NCI-H524 treated with DMSO at 0.1 percent for 48 hours (cell line): ENCODE data around the gene EIPR1.
A peak's percentile ranks its signal among the peaks of the same experiment; 100 is the strongest.

Source experiments
- DNase-seq: peaks from one replicate; lab custom pipeline; 2025; lab: John Stamatoyannopoulos, UW

Gene EIPR1

GRCh38 chr2:3324036-3324386, 53.6 kb downstream of the EIPR1 start:
- no peak for DNase-seq

GRCh38 chr2:3323360-3324035, 54.1 kb downstream of the EIPR1 start:
- no peak for DNase-seq

GRCh38 chr2:3322311-3322970, 55.2 kb downstream of the EIPR1 start:
- DNase-seq, result no peak

- DNase-seq, result no peak
These were observed 55.8 kb downstream of the EIPR1 start for GRCh38 chr2:3321825-3322224.

- no peak for DNase-seq
These were observed 56.6 kb downstream of the EIPR1 start for GRCh38 chr2:3320910-3321605.

- no peak for DNase-seq
These were observed 57.7 kb downstream of the EIPR1 start for GRCh38 chr2:3319745-3320566.

GRCh38 chr2:3319134-3319533, 58.5 kb downstream of the EIPR1 start:
- DNase-seq, result no peak

- no peak for DNase-seq
These were observed 59.6 kb downstream of the EIPR1 start for GRCh38 chr2:3317871-3318590.

- DNase-seq, result no peak
These were observed 60.3 kb downstream of the EIPR1 start for GRCh38 chr2:3317277-3317685.

GRCh38 chr2:3316456-3317276, 61.0 kb downstream of the EIPR1 start:
- DNase-seq, result no peak

- DNase-seq, result no peak
These were observed 63.0 kb downstream of the EIPR1 start for GRCh38 chr2:3314626-3315025.

GRCh38 chr2:3313781-3314375, 63.7 kb downstream of the EIPR1 start:
- DNase-seq, result peak; percentile 10

GRCh38 chr2:3312576-3313345, 64.9 kb downstream of the EIPR1 start:
- DNase-seq, result no peak

GRCh38 chr2:3311601-3312000, 66.0 kb downstream of the EIPR1 start:
- no peak for DNase-seq

- DNase-seq, result no peak
These were observed 67.9 kb downstream of the EIPR1 start for GRCh38 chr2:3309496-3310355.

- no peak for DNase-seq
These were observed 69.7 kb downstream of the EIPR1 start for GRCh38 chr2:3307901-3308300.

GRCh38 chr2:3307236-3307635, 70.4 kb downstream of the EIPR1 start:
- no peak for DNase-seq

GRCh38 chr2:3305952-3306351, 71.7 kb downstream of the EIPR1 start:
- no peak for DNase-seq

- no peak for DNase-seq
These were observed 72.2 kb downstream of the EIPR1 start for GRCh38 chr2:3305431-3305830.
